ENCODE measurements around the gene ANKUB1. TPM values are rescaled to one million over a fixed set of nuclear protein-coding genes. Genes with fewer than 3 reads are reported as not detected.
A peak's percentile ranks its signal among the peaks of the same experiment; 100 is the strongest.

The ANKUB1 gene
- total RNA-seq, 1 donor from 2014 or later: not detected

- intact Hi-C loops (cut with DNase I): no loop called here
- no peak for DNase-seq (ENCODE audit: low spot score in 2 of 2)
- Histone ChIP-seq H3K27ac (no peak overlapping the region), H3K36me3 (no peaks in the 10 kb centered on the region), H3K4me3 (no peak overlapping the region), H3K27me3 (no peaks in the 10 kb centered on the region), H3K9me3 (no peaks in the 10 kb centered on the region), H3K4me1 (no peaks in the 10 kb centered on the region)
- TF ChIP-seq, protein P1, sequence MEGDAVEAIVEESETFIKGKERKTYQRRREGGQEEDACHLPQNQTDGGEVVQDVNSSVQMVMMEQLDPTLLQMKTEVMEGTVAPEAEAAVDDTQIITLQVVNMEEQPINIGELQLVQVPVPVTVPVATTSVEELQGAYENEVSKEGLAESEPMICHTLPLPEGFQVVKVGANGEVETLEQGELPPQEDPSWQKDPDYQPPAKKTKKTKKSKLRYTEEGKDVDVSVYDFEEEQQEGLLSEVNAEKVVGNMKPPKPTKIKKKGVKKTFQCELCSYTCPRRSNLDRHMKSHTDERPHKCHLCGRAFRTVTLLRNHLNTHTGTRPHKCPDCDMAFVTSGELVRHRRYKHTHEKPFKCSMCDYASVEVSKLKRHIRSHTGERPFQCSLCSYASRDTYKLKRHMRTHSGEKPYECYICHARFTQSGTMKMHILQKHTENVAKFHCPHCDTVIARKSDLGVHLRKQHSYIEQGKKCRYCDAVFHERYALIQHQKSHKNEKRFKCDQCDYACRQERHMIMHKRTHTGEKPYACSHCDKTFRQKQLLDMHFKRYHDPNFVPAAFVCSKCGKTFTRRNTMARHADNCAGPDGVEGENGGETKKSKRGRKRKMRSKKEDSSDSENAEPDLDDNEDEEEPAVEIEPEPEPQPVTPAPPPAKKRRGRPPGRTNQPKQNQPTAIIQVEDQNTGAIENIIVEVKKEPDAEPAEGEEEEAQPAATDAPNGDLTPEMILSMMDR (IDR thresholded peaks at IDR 0.05): no peak
Measured at GRCh38 chr3:149770246-149770645, 22.1 kb downstream of the ANKUB1 start.

- Histone ChIP-seq H3K36me3 (no peaks in the 10 kb centered on the region), H3K27ac (no peak overlapping the region), H3K9me3 (no peaks in the 10 kb centered on the region), H3K4me1 (no peaks in the 10 kb centered on the region), H3K4me3 (no peak overlapping the region), H3K27me3 (no peaks in the 10 kb centered on the region)
- DNase-seq (ENCODE audit: low spot score in 2 of 2): no peak
- TF ChIP-seq, protein P1 (IDR thresholded peaks at IDR 0.05): no peak
- intact Hi-C loops (cut with DNase I): no loop called here
Measured at GRCh38 chr3:149768704-149769103, 23.6 kb downstream of the ANKUB1 start.

DNA sequence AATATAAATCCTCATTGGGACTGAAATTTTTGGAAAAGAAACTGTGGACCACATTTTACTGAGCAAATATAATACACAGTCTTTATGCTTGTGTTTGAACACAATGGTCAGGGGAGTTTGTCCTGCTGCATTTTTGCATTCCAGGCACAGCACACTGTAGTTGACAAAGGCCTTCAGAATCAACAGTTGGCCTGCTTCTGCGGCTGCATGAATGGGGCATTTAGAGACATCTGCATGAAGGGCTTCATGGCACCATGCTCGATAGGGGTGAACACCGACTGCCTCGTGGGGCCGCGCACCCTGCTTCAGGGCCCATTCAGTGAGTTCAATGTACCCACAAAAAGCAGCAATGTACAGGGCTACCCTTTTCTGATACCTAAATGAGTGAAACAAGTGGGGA lies 24.6 kb downstream of the ANKUB1 start:
- Histone ChIP-seq H3K4me1 (no peaks in the 10 kb centered on the region), H3K27me3 (no peaks in the 10 kb centered on the region), H3K4me3 (no peak overlapping the region), H3K36me3 (no peaks in the 10 kb centered on the region), H3K27ac (no peak overlapping the region), H3K9me3 (no peaks in the 10 kb centered on the region)
- TF ChIP-seq, protein P1 (IDR thresholded peaks at IDR 0.05): no peak
- DNase-seq (ENCODE audit: low spot score in 2 of 2): no peak
- intact Hi-C loops (cut with DNase I): no loop called here

- no peaks in the 10 kb centered on the region for H3K4me1 ChIP-seq
- TF ChIP-seq, protein P1 (IDR thresholded peaks at IDR 0.05): peak; percentile 34 to 55 (median 46)
- H3K4me3 ChIP-seq: no peak overlapping the region
- no peaks in the 10 kb centered on the region for H3K9me3 ChIP-seq
- no peak for DNase-seq (ENCODE audit: low spot score in 2 of 2)
- no peaks in the 10 kb centered on the region for H3K27me3 ChIP-seq
- H3K36me3 ChIP-seq: no peaks in the 10 kb centered on the region
- H3K27ac ChIP-seq: no peak overlapping the region
- intact Hi-C loops (cut with DNase I): loop anchor here (1.0 kb wide), 1 partner anchor 42 kb away; no protein-coding TSS in a partner anchor
Measured at GRCh38 chr3:149765762-149766334, 26.5 kb downstream of the ANKUB1 start.

DNA sequence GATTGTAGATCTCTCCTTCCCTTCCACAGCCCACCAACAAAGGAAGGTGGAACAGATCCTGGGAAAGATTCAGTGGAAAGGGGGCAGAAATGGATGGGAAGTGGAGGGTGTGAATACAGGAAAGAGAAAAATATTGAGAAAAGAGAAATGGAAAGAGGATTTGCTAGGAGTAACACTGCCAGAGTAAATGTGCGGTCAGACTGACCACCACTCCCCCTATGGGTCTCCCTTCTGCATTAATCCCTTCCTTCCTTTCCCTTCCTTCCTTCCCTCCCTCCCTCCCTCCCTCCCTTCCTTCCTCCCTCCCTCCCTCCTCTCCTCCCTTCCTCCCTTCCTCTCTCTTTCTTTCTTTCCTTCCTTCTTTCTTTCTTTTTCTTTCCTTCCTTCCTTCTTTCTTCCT lies 28.1 kb downstream of the ANKUB1 start:
- H3K27ac ChIP-seq: no peak overlapping the region
- no peaks in the 10 kb centered on the region for H3K4me1 ChIP-seq
- intact Hi-C loops (cut with DNase I): no loop called here
- TF ChIP-seq, protein P1 (IDR thresholded peaks at IDR 0.05): no peak
- DNase-seq (ENCODE audit: low spot score in 2 of 2): no peak
- no peaks in the 10 kb centered on the region for H3K36me3 ChIP-seq
- H3K4me3 ChIP-seq: no peak overlapping the region
- no peaks in the 10 kb centered on the region for H3K27me3 ChIP-seq
- no peaks in the 10 kb centered on the region for H3K9me3 ChIP-seq

Measured in ascending aorta (tissue), 2 donors.